HG02840 (cell line): ENCODE results near the gene SEMA3B.

Experiments used
- ATAC-seq: cut with Tn5 transposase; IDR thresholded peaks from one replicate; pipeline ENCODE4 v1.9.1; 2021; ENCODE audit warnings: mild to moderate bottlenecking, moderate library complexity, moderate number of reproducible peaks; ENCODE audit not compliant: unreplicated experiment, low FRiP score

SEMA3B gene

GRCh38 chr3:50325113-50325480 lies 56.1 kb downstream of the SEMA3B start:
- no peak for ATAC-seq

GRCh38 chr3:50325497-50326181 lies 56.7 kb downstream of the SEMA3B start:
- ATAC-seq, result no peak

GRCh38 chr3:50326182-50326541 lies 57.2 kb downstream of the SEMA3B start:
- ATAC-seq, result no peak

DNA sequence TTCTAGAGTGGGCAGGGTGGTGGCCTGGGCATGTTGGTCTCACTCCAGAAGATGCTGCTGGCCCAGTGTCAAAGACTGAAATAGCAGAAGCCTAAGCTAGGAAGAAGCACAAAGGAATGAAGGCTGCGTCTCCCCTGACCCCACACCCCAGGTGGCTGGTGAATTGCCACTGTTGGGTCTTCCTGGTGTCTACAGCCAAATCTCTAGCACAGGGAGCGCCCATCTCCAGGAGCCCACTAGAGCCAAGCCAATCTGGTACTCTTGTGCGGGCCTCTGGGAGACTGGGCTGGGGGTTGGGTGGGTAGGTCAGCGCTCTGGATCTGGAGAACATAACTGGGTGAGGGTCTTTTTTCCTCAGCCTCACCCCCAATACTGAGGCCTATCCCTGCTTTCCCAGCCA lies 58.2 kb downstream of the SEMA3B start:
- ATAC-seq, result no peak
